GM23248 (cell line): ENCODE measurements around the gene FUT9. TPM values are rescaled to one million over a fixed set of nuclear protein-coding genes. Genes with fewer than 3 reads are reported as not detected.

Source experiments
- DNase-seq: peaks from one replicate; pipeline ENCODE4 v3.0.0-alpha.2; 2015
- H2AFZ ChIP-seq: fragments of 200-600 bp; sonication (generic); 2 replicates; pipeline ENCODE4 v1.6.1; 2016; ENCODE audit warnings: antibody characterized with exemption
- H3F3A ChIP-seq: fragments of 200-600 bp; sonication (generic); 2 replicates; pipeline ENCODE4 v1.6.1; 2016; ENCODE audit warnings: mild to moderate bottlenecking, antibody characterized with exemption, mixed run types; ENCODE audit not compliant: insufficient read depth
- H3K27ac ChIP-seq: fragments of 200-600 bp; sonication (generic); 2 replicates; pipeline ENCODE4 v1.5.1; 2016; ENCODE audit warnings: mild to moderate bottlenecking
- H3K27me3 ChIP-seq: fragments of 200-600 bp; sonication (generic); replicated peaks from 2 replicates; pipeline ENCODE4 v1.6.1; 2016; ENCODE audit warnings: mild to moderate bottlenecking; ENCODE audit not compliant: insufficient read depth
- H3K36me3 ChIP-seq: fragments of 200-600 bp; sonication (generic); 2 replicates; pipeline ENCODE4 v1.6.1; 2016; ENCODE audit warnings: low read depth, mild to moderate bottlenecking
- H3K4me1 ChIP-seq: fragments of 200-600 bp; sonication (generic); 2 replicates; pipeline ENCODE4 v1.6.1; 2016; ENCODE audit warnings: mild to moderate bottlenecking; ENCODE audit not compliant: insufficient read depth
- H3K4me2 ChIP-seq: fragments of 200-600 bp; sonication (generic); one replicate; pipeline ENCODE4 v1.6.1; 2016; ENCODE audit warnings: mild to moderate bottlenecking; ENCODE audit not compliant: unreplicated experiment
- H3K4me3 ChIP-seq: fragments of 200-600 bp; sonication (generic); 2 replicates; pipeline ENCODE4 v1.5.1; 2016; ENCODE audit warnings: mild to moderate bottlenecking
- H3K79me2 ChIP-seq: fragments of 200-600 bp; sonication (generic); 2 replicates; pipeline ENCODE4 v1.6.1; 2016; ENCODE audit warnings: mild to moderate bottlenecking; ENCODE audit not compliant: insufficient read depth
- H3K9ac ChIP-seq: fragments of 200-600 bp; sonication (generic); 2 replicates; pipeline ENCODE4 v1.6.1; 2016; ENCODE audit warnings: mild to moderate bottlenecking
- H3K9me2 ChIP-seq: fragments of 200-600 bp; sonication (generic); 2 replicates; pipeline ENCODE4 v1.6.1; 2016; ENCODE audit warnings: mixed run types, mild to moderate bottlenecking, moderate library complexity; ENCODE audit not compliant: insufficient read depth
- H3K9me3 ChIP-seq: fragments of 200-600 bp; sonication (generic); one replicate; pipeline ENCODE4 v1.6.1; 2017; ENCODE audit warnings: low read depth
- H4K20me1 ChIP-seq: fragments of 200-600 bp; sonication (generic); 2 replicates; pipeline ENCODE4 v1.6.0; 2016; ENCODE audit not compliant: insufficient read depth
- EZH2 ChIP-seq: fragments of 200-600 bp; sonication (generic); IDR thresholded peaks from 2 replicates; pipeline ENCODE4 v1.6.1; 2018; ENCODE audit warnings: antibody characterized with exemption, mild to moderate bottlenecking; ENCODE audit not compliant: insufficient read depth, poor library complexity, severe bottlenecking
- EZH2phosphoT487 ChIP-seq: fragments of 200-600 bp; sonication (generic); IDR thresholded peaks from 2 replicates; pipeline ENCODE4 v1.6.1; 2018; ENCODE audit warnings: antibody characterized with exemption, moderate library complexity, mild to moderate bottlenecking, low read depth; ENCODE audit not compliant: insufficient read depth
- WGBS, 2 experiments: methylation state at CpG; one replicate each; pipeline ENCODE4 v1.1.6; 2015 to 2017; ENCODE audit warnings: low lambda C conversion rate in 2 of 2, low coverage in 1 of 2; ENCODE audit errors: missing lambda C conversion rate in 2 of 2; 5-methylcytosine and 5-hydroxymethylcytosine counted together
- in situ Hi-C: fragments of 300-500 bp; cut with MboI; formaldehyde crosslinking; loops from 2 replicates; pipeline ENCODE4 v1.15.0; 2020
- polyA plus RNA-seq: library from polyadenylated mRNA; unstranded; fragments of >200 nt; fragmentation: Nextera tagmentation; extraction: Ambion mirVana; gene quantifications from 2 replicates; pipeline ENCODE4 v1.2.1, GENCODE V29; 2016
- total RNA-seq: library from RNA; depleted of rRNA; stranded (reverse); fragments of >200 nt; shearing (Covaris generic); gene quantifications from 2 replicates; pipeline ENCODE4 v1.2.3, GENCODE V29; 2014

FUT9 gene
- total and polyA plus RNA-seq, 2 experiments from 2014 or later: not detected

GRCh38 chr6:96186094-96186493, 170.3 kb downstream of the FUT9 start:
- in situ Hi-C loops: no loop called here
- no peak overlapping the region for H3K4me2 ChIP-seq
- TF ChIP-seq EZH2phosphoT487: no peak
- H3K9me3 ChIP-seq: no peaks in the 10 kb centered on the region
- H3K9me2 ChIP-seq: no peaks in the 10 kb centered on the region
- no peaks in the 10 kb centered on the region for H4K20me1 ChIP-seq
- no peaks in the 10 kb centered on the region for H3K27me3 ChIP-seq
- H3K27ac ChIP-seq: no peak overlapping the region
- no peak overlapping the region for H3K9ac ChIP-seq
- no peaks in the 10 kb centered on the region for H3K79me2 ChIP-seq
- H3K36me3 ChIP-seq: no peaks in the 10 kb centered on the region
- 7 to 8% methylated on average over 2 of the region's 2 CpGs for WGBS, 2 experiments
- H3K4me3 ChIP-seq: no peak overlapping the region
- H2AFZ ChIP-seq: no peak overlapping the region
- H3K4me1 ChIP-seq: no peaks in the 10 kb centered on the region
- DNase-seq: no peak
- no peaks in the 10 kb centered on the region for H3F3A ChIP-seq

DNA sequence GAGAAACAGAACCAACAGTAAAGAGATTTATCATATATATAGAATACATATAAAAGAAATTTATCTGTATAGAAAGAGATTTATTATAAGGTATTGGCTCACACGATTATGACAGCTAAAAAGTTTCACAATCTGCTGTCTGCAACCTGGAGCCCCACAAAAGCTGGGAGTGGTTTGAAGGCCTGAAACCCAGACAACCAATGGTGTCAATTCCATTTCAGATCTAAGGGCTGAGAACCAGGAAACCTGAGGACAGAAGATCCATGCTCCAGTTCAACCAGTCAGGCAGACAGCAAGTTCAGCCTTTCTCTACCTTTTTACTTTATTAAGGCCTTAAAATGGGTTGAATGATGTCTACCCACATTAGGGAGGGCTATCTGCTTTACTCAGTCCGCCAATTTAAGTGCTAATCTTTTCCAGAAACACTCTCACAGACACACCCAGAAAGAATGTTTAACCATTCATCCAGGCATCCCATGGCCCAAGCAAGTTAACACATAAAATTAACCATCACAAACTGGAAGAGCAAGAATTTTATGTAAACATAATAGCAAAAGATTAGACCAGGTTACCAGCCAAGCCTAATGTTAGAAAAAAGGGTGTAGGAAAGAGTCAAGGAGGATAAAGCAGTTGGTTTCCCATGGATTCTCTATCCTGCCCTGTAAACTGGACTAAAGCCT, 170.9 kb downstream of the FUT9 start:
- no peak overlapping the region for H2AFZ ChIP-seq
- H3K9me3 ChIP-seq: no peaks in the 10 kb centered on the region
- 0 to 4% methylated on average over 2 of the region's 2 CpGs for WGBS, 2 experiments
- no peak for TF ChIP-seq EZH2
- TF ChIP-seq EZH2phosphoT487: no peak
- no peak overlapping the region for H3K4me3 ChIP-seq
- in situ Hi-C loops: no loop called here
- no peaks in the 10 kb centered on the region for H4K20me1 ChIP-seq
- H3K9ac ChIP-seq: no peak overlapping the region
- no peaks in the 10 kb centered on the region for H3K27me3 ChIP-seq
- no peaks in the 10 kb centered on the region for H3K4me1 ChIP-seq
- no peaks in the 10 kb centered on the region for H3K9me2 ChIP-seq
- H3K27ac ChIP-seq: no peak overlapping the region
- no peaks in the 10 kb centered on the region for H3K79me2 ChIP-seq
- H3F3A ChIP-seq: no peaks in the 10 kb centered on the region
- no peak for DNase-seq
- no peak overlapping the region for H3K4me2 ChIP-seq
- H3K36me3 ChIP-seq: no peaks in the 10 kb centered on the region

GRCh38 chr6:96194675-96195074, 178.9 kb downstream of the FUT9 start:
- no peak for DNase-seq
- H3F3A ChIP-seq: no peaks in the 10 kb centered on the region
- no peaks in the 10 kb centered on the region for H3K79me2 ChIP-seq
- H3K27ac ChIP-seq: no peak overlapping the region
- WGBS, 2 experiments: 0 to 5% methylated on average over 1 of the region's 1 CpG
- H3K36me3 ChIP-seq: no peaks in the 10 kb centered on the region
- H3K4me1 ChIP-seq: no peaks in the 10 kb centered on the region
- in situ Hi-C loops: no loop called here
- no peaks in the 10 kb centered on the region for H4K20me1 ChIP-seq
- H3K9me3 ChIP-seq: no peaks in the 10 kb centered on the region
- H3K9ac ChIP-seq: no peak overlapping the region
- H3K4me3 ChIP-seq: no peak overlapping the region
- no peak overlapping the region for H2AFZ ChIP-seq
- H3K27me3 ChIP-seq: no peaks in the 10 kb centered on the region
- no peaks in the 10 kb centered on the region for H3K9me2 ChIP-seq
- no peak for TF ChIP-seq EZH2
- no peak for TF ChIP-seq EZH2phosphoT487
- H3K4me2 ChIP-seq: no peak overlapping the region

DNA sequence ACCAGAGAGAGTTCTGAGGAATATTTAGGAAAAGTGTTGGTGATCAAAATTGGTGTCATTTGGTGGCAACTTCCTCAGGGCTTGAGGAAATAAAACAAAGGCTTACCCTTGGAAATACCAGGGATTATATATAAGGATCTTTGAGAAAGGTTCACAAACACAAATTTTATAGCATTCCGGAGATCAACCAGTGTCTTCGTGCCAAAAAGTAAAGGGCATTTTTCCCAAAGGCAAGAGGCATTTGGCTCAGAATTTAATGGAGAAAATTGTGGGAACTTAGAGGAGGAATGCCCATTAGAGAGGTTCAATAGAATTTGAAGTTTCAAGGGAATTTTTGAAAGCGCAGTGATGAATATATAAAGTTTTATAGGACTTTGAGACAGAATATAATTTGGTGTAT, 179.5 kb downstream of the FUT9 start:
- Histone ChIP-seq H3K79me2 (no peaks in the 10 kb centered on the region), H3K27me3 (no peaks in the 10 kb centered on the region), H3K4me3 (no peak overlapping the region), H3F3A (no peaks in the 10 kb centered on the region), H4K20me1 (no peaks in the 10 kb centered on the region), H3K9me2 (no peaks in the 10 kb centered on the region), H3K36me3 (no peaks in the 10 kb centered on the region), H3K4me2 (no peak overlapping the region), H2AFZ (no peak overlapping the region), H3K27ac (no peak overlapping the region), H3K9ac (no peak overlapping the region), H3K9me3 (no peaks in the 10 kb centered on the region), H3K4me1 (no peaks in the 10 kb centered on the region)
- 51 to 54% methylated on average over 3 of the region's 3 CpGs for WGBS, 2 experiments
- in situ Hi-C loops: no loop called here
- no peak for TF ChIP-seq EZH2phosphoT487
- no peak for TF ChIP-seq EZH2
- DNase-seq: no peak

DNA sequence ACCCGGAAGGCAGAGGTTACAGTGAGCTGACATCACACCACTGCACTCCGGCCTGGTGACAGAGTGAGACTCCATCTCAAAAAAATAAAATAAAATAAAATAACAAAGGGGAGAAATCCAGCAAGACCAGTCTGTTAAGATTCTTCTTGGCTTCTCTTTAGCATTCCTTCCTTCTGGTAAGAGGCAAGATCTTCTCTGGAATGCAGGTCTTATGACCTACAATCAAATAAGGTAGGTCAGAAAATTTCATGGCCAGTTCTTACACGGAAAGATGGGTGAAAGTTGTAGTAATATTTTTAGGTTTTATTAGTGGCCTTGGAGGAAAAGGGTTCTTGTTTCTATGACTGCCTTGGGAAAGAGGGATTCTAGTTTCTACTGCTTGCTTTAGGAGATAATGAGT, 180.9 kb downstream of the FUT9 start:
- Histone ChIP-seq H3K36me3 (no peaks in the 10 kb centered on the region), H3K4me1 (no peaks in the 10 kb centered on the region), H3K79me2 (no peaks in the 10 kb centered on the region), H3K4me2 (no peak overlapping the region), H2AFZ (no peak overlapping the region), H3K9ac (no peak overlapping the region), H3K9me3 (no peaks in the 10 kb centered on the region), H3K9me2 (no peaks in the 10 kb centered on the region), H3K27ac (no peak overlapping the region), H3K27me3 (no peaks in the 10 kb centered on the region), H3F3A (no peaks in the 10 kb centered on the region), H4K20me1 (no peaks in the 10 kb centered on the region), H3K4me3 (no peak overlapping the region)
- DNase-seq: no peak
- in situ Hi-C loops: no loop called here
- 8 to 15% methylated on average over 3 of the region's 3 CpGs for WGBS, 2 experiments
- TF ChIP-seq EZH2phosphoT487 (no peak), EZH2 (no peak)
